ENCODE data around the gene PCP4.

PCP4 gene

GRCh38 chr21:39927304-39927886 lies 60.2 kb downstream of the PCP4 start:
- no peak for DNase-seq

- DNase-seq = no peak
Observed at GRCh38 chr21:39932335-39932734, 65.1 kb downstream of the PCP4 start.

DNA sequence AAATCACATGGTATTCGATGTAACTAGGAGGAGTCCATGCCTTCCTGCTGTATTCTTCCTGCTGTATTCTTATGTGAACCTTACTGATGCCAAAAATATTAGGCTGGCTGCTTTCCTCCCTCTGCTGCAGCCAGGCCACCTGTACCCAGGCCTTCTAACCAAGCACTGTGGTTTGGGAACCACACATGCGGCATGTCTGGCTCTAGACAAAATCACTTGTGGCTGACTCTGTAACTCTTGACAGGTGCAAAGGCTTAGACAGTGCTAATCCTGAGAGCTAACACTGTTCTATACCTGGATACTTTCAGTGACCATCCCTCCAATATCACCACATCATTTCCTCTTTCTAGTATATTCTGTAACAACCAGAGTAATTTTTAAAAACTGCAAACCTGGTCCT lies 67.7 kb downstream of the PCP4 start:
- no peak for DNase-seq

GRCh38 chr21:39935716-39936115 lies 68.5 kb downstream of the PCP4 start:
- no peak for DNase-seq

GRCh38 chr21:39938086-39938625 lies 70.9 kb downstream of the PCP4 start:
- no peak for DNase-seq

DNA sequence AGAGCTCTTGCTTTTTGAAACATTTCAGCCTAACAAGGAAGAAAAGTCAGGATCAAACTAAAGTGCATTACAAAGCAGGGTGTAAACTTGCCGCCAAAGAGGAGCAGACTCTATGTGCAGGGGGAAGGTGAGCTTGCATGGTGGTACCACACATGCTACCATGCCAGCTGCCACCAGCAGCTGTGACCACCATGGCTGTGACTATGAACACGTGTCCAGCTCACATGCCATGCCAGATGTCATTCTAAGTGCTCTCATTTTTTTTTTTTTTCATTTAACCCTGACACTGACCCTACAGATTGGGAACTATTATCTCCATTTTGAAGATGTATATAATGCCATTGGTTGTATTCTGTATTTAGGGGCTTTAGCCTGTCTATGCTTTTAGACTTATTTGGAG lies 79.0 kb downstream of the PCP4 start:
- no peak for DNase-seq

GRCh38 chr21:39947031-39947430 lies 79.8 kb downstream of the PCP4 start:
- DNase-seq = no peak

GRCh38 chr21:39951183-39952101 lies 84.2 kb downstream of the PCP4 start:
- no peak for DNase-seq

GRCh38 chr21:39952265-39952664 lies 85.0 kb downstream of the PCP4 start:
- DNase-seq = no peak

DNA sequence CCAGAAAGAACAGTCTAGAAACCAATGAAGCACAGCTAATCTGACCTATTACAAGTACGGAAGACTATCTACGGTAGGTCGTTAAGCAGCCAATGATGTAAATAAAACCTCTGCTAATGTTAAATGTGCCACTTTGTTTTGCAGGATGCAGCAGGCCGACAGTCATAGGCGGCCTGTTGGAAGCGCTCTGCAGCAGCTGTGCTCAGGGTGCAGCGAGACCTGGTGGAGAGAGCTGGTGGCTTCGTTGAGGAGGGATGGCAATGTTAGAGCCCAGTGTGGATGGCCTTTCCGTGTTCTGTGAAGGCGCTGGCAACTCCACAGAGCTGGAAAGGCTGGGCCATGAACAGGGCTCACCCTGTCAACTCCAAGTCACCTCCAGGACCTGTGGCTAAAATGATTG lies 87.3 kb downstream of the PCP4 start:
- no peak for DNase-seq

DNA sequence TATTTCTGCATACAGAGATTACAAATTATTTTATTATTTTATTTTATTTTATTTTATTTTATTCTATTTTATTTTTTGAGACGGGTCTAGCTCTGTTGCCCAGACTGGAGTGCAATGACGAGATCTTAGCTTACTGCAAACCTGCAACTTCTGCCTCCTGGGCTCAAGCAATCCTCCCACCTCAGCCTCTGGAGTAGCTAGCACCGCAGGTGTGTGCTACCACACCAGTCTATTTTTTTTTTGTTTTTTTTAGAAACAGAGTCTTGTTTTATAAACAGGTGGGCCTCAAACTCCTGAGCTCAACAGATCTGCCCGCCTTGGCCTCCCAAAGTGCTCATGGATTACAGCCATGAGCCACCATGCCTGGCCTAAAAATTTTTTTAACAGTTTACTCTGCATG lies 88.1 kb downstream of the PCP4 start:
- DNase-seq = no peak

DNA sequence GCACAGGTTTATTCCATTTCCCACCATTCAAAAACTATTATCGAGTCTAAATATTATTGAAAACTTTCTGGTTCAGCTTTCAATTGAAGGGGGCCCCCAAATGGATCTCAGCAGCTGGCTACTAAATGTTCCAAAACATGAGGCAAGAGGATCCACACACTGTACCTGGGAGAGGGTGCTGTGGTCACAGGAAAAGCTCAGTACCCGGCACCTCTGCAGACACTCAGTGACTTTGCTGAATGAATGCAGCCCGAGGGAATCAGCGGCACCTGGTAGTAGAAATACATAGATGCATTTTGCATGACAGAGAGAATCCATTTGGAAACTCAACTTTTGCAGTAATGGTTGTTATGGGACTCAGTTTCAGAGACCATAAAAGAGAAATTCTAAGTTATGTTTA lies 89.3 kb downstream of the PCP4 start:
- no peak for DNase-seq

GRCh38 chr21:39958731-39959130 lies 91.5 kb downstream of the PCP4 start:
- no peak for DNase-seq

- no peak for DNase-seq
Observed at GRCh38 chr21:39961251-39961650, 94.0 kb downstream of the PCP4 start.

DNA sequence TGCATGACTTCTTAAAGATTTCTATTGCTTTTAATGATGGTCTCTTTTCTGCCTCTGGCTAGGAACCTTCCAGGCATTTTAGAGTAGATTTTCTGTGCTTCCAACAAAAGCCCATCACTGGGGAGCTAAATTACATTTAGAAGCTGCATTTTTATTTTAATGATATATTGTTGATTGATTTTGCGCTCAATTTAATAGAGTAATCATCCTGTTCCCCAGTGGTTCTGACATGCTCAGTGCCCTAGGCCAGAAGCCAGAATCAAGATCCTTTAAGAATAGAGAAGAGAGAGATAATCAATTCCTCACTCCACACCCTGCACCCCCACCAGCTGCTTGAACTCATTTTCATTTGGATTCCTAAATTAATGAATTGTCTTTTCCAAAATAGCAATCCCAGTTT lies 97.8 kb downstream of the PCP4 start:
- no peak for DNase-seq

DNA sequence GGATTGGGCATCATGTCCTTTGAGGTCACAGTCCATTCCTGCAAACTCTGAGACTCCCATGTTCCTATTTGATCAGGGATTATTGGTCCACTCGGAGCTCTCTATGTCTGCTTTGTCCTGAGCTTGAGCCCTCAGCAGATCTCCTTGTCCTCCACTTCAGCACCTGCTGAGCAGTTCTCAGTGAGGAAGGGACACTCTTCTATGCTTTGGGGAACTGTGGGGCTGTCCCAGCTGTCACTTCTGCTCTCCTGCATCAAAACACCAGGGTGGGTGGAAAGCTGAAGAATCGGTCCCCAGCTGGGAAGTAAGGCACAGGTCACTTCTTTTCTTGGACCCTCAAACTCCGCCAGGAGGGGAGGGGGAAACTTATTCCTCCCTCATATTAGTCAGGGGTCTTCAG lies 99.5 kb downstream of the PCP4 start:
- DNase-seq = no peak

GRCh38 chr21:39968010-39968409 lies 100.8 kb downstream of the PCP4 start:
- no peak for DNase-seq

DNA sequence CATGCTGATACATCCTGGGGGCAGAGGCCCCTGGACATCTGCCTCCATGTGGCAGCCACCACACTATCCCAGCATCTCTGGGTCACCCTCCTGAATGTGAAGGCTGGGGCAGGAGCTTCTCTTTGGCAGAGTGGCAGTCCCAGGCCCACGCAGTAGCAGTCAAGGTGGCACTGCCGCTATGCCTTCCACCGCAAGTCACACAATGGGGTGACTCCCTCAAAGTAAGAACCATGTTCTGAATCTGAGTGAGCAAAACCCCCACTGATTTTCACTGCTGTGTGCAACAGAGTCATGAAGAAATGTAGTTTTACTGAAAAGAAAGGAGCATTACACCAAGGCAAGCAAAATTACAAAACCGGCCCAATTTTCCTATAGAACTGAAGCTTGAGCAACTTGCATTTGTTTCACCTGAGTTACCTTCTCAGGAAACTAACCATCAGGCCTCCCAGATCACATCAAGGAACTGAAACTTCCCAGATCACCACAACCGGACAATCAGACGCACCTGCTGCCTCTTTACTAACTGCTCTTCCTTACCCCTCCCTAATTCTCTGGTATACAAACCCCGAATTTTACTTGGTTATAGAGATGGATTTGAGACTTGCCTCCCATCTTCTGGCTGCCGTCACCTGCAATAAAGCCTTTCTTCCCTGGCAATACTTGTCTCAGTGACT lies 102.6 kb downstream of the PCP4 start:
- DNase-seq = no peak

GRCh38 chr21:39971956-39972355 lies 104.7 kb downstream of the PCP4 start:
- no peak for DNase-seq

- no peak for DNase-seq
Observed at GRCh38 chr21:39972471-39972870, 105.2 kb downstream of the PCP4 start.

- no peak for DNase-seq
Observed at GRCh38 chr21:39972976-39973770, 105.9 kb downstream of the PCP4 start.

DNA sequence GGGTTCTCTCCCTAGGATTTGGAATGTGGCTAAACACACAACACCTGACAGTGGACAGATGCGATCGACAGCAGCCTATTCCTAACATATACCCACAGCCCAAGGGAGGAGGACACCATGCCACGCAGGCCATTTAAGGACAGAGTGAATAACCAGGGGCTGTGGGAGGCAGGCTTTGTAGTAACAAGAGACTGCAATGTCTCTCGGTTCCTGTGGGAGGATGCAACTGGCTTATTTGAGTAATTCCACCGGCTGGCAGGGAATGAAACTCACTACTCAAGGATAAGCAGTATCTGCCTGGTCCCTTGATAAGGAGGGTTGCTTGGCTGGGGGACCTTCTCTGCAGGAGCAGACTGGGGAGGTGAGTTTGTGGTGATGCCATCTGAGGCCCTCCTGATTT lies 109.6 kb downstream of the PCP4 start:
- DNase-seq = no peak

Measured in stimulated activated CD4-positive, alpha-beta T cell treated with anti-CD3 and anti-CD28 coated beads, Interleukin-15, amount 100 ng/mL, for 24 hours (primary cell).